Testis (tissue), 3 donors: ENCODE measurements around the gene LSR. TPM values are rescaled to one million over a fixed set of nuclear protein-coding genes. Genes with fewer than 3 reads are reported as not detected.

Experiments
- DNase-seq: peaks from one replicate; pipeline ENCODE4 v3.0.0-alpha.2; 2019
- H3K27ac ChIP-seq, 2 donors: fragments of 200-600 bp; sonication (generic); one replicate each; pipeline ENCODE4 v1.5.1; 2019
- H3K27me3 ChIP-seq: fragments of 200-600 bp; sonication (generic); one replicate; pipeline ENCODE4 v1.5.1; 2019
- H3K36me3 ChIP-seq: fragments of 200-600 bp; sonication (generic); one replicate; pipeline ENCODE4 v1.5.1; 2017; ENCODE audit warnings: low read depth; ENCODE audit errors: missing control alignments
- H3K4me1 ChIP-seq: fragments of 200-600 bp; sonication (generic); one replicate; pipeline ENCODE4 v1.5.1; 2019
- H3K4me3 ChIP-seq, 2 donors: fragments of 200-600 bp; sonication (generic); one replicate each; pipeline ENCODE4 v1.5.1; 2017 to 2019
- H3K9me3 ChIP-seq: fragments of 200-600 bp; sonication (generic); one replicate; pipeline ENCODE4 v1.5.1; 2017
- CTCF ChIP-seq, 3 experiments: fragments of 450-650 bp in 2 of 3; fragments of 200-600 bp in 1 of 3; sonication (generic) in 1 of 3; IDR thresholded peaks; one replicate each; pipeline ENCODE4 v1.5.1; 2016 to 2019; ENCODE audit warnings: antibody characterized with exemption in 3 of 3, mild to moderate bottlenecking in 2 of 3, moderate library complexity in 1 of 3
- POLR2A ChIP-seq: fragments of 450-650 bp; IDR thresholded peaks from one replicate; pipeline ENCODE4 v1.6.1; 2017; ENCODE audit warnings: antibody characterized with exemption, mild to moderate bottlenecking, moderate library complexity
- WGBS, 2 donors: methylation state at CpG; one replicate each; pipeline ENCODE4 v1.1.5; 2018; 5-methylcytosine and 5-hydroxymethylcytosine counted together
- intact Hi-C: fragments of 100-400 bp; cut with DNase I; formaldehyde crosslinking; loops from one replicate; pipeline ENCODE4 v1.15.1; 2023; ENCODE audit warnings: low total_unique reads
- polyA plus RNA-seq: library from polyadenylated mRNA; stranded (reverse); fragments of 350-450 nt; fragmentation: Illumina TruSeq; extraction: RNeasy Lipid Tissue Mini Kit (QIAGEN cat#74804); gene quantifications from one replicate; pipeline ENCODE4 v1.2.3, GENCODE V29; 2014; ENCODE audit warnings: low read depth, low replicate concordance; ENCODE audit not compliant: insufficient read depth
- total RNA-seq, 2 donors: library from RNA; depleted of rRNA; stranded (reverse); fragments of >200 nt; gene quantifications; one replicate each; pipeline ENCODE4 v1.2.3, GENCODE V29; 2016

LSR gene
- total and polyA plus RNA-seq, 3 donors from 2014 or later = 85.7 to 195 (median 154) TPM

GRCh38 chr19:35310331-35310730, 61.5 kb downstream of the LSR start:
- H3K4me3 ChIP-seq = peak overlapping the region in 1 of 2 donors; percentile 12
- H3K9me3 ChIP-seq = no peaks in the 10 kb centered on the region
- DNase-seq = no peak
- peak overlapping the region; percentile 63 to 80 for H3K27ac ChIP-seq
- intact Hi-C loops = no loop called here
- peaks cover 43% of the 10 kb centered on the region for H3K4me1 ChIP-seq
- H3K36me3 ChIP-seq = no peaks in the 10 kb centered on the region
- TF ChIP-seq POLR2A (no peak), CTCF (IDR thresholded peaks at IDR 0.05) (no peak)
- no peaks in the 10 kb centered on the region for H3K27me3 ChIP-seq
- 80 to 81% methylated on average over 9 to 12 of the region's 12 CpGs for WGBS, 2 donors

DNA sequence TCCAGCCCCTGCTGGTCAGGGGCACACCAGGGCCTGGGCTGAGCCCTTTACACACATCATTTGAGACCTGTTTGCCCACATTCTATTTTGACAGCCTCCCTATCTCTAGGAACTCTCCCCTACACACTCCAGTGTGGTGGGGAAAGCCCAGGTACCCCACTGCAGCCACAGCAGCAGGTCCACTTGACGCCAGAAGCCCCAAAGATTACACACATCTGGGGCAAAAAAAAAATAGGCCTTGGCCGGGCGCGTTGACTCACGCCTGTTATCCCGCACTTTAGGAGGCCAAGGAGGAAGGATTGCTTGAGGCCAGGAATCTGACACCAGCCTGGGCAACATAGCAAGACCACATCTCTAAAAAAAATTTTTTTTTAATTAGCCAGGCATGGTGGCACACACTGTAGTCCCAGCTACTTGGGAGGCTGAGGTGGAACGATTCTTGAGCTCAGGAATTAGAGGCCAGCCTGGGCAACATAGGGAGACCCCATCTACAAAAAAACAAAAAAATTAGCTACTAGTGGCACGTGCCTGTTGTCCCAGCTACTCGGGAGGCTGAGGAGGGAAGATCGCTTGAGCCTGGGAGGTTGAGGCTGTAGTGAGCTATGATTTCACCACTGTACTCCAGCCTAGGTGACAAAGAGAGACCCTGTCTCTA, 62.1 kb downstream of the LSR start:
- Histone ChIP-seq H3K4me1 (peaks cover 43% of the 10 kb centered on the region), H3K36me3 (no peaks in the 10 kb centered on the region), H3K27ac (peak overlapping the region in 1 of 2 donors; percentile 63), H3K27me3 (no peaks in the 10 kb centered on the region), H3K9me3 (no peaks in the 10 kb centered on the region), H3K4me3 (no peak overlapping the region)
- intact Hi-C loops = no loop called here
- TF ChIP-seq CTCF (IDR thresholded peaks at IDR 0.05) (no peak), POLR2A (no peak)
- no peak for DNase-seq
- WGBS, 2 donors = 74 to 80% methylated on average over 10 of the region's 10 CpGs

- WGBS, 2 donors = 59 to 68% methylated on average over 14 to 21 of the region's 21 CpGs
Observed at GRCh38 chr19:35311901-35312665, 63.3 kb downstream of the LSR start.

DNA sequence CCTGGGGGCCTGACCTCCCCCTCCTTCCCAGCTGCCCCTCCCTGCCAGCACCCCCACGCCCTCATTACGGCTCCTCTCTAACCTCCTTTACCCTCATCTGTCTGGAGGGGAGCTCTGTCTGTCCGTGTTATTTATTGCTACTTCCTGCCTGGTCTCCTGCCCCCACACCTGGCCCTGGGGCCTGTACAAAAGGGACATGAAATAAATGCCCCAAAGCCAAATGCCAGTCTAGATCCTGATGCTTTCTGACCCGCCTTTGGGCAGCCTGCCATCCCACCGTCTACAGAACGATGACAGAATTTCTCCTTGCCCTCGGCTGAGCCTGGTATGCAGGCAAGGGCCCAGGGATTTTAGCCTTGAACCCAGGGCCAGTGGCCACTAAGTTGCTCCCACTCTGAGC, 64.8 kb downstream of the LSR start:
- 49 to 72% methylated on average over 6 to 7 of the region's 7 CpGs for WGBS, 2 donors
- H3K4me3 ChIP-seq = no peak overlapping the region
- H3K27ac ChIP-seq = no peak overlapping the region
- H3K36me3 ChIP-seq = no peaks in the 10 kb centered on the region
- H3K9me3 ChIP-seq = no peaks in the 10 kb centered on the region
- no peak for TF ChIP-seq CTCF (IDR thresholded peaks at IDR 0.05)
- no peak for TF ChIP-seq POLR2A
- peaks cover 35% of the 10 kb centered on the region for H3K4me1 ChIP-seq
- intact Hi-C loops = no loop called here
- H3K27me3 ChIP-seq = no peaks in the 10 kb centered on the region
- DNase-seq = peak; percentile 43

More at GRCh38 chr19:35311901-35312665, 63.3 kb downstream of the LSR start:
- no peak for DNase-seq
- no peak overlapping the region for H3K27ac ChIP-seq
- H3K36me3 ChIP-seq = no peaks in the 10 kb centered on the region
- no peak for TF ChIP-seq CTCF (IDR thresholded peaks at IDR 0.05)
- TF ChIP-seq POLR2A = no peak
- H3K27me3 ChIP-seq = no peaks in the 10 kb centered on the region
- intact Hi-C loops = no loop called here
- no peak overlapping the region for H3K4me3 ChIP-seq
- H3K4me1 ChIP-seq = peaks cover 43% of the 10 kb centered on the region
- no peaks in the 10 kb centered on the region for H3K9me3 ChIP-seq
